Activated T-cell treated with anti-CD3 and anti-CD28 coated beads, Interleukin-2, amount 50 U/mL, for 24 hours (primary cell): ENCODE data around the gene CENATAC.
"Not testable (repeated sequence)": the region's sequence is repeated elsewhere in the genome, so short reads cannot be mapped to it uniquely, and the experiment has no call there.

Experiments used
- DNase-seq: peaks from one replicate; pipeline ENCODE4 v3.0.0-alpha.2; 2020
- H3K27ac Mint-ChIP-seq: 2 replicates; pipeline ENCODE4 v1.8.0; 2020; ENCODE audit warnings: mild to moderate bottlenecking, mixed read lengths
- H3K27me3 Mint-ChIP-seq: 2 replicates; pipeline ENCODE4 v1.8.0; 2020; ENCODE audit warnings: mixed read lengths
- H3K36me3 Mint-ChIP-seq: 2 replicates; pipeline ENCODE4 v1.8.0; 2020; ENCODE audit warnings: low read depth, mixed read lengths
- H3K4me1 Mint-ChIP-seq: 2 replicates; pipeline ENCODE4 v1.8.0; 2020; ENCODE audit warnings: low read depth, mixed read lengths
- H3K4me3 Mint-ChIP-seq: 2 replicates; pipeline ENCODE4 v1.8.0; 2020; ENCODE audit warnings: mild to moderate bottlenecking, moderate library complexity, mixed read lengths
- H3K9me3 Mint-ChIP-seq: 2 replicates; pipeline ENCODE4 v1.8.0; 2020; ENCODE audit warnings: mixed read lengths

Gene CENATAC

DNA sequence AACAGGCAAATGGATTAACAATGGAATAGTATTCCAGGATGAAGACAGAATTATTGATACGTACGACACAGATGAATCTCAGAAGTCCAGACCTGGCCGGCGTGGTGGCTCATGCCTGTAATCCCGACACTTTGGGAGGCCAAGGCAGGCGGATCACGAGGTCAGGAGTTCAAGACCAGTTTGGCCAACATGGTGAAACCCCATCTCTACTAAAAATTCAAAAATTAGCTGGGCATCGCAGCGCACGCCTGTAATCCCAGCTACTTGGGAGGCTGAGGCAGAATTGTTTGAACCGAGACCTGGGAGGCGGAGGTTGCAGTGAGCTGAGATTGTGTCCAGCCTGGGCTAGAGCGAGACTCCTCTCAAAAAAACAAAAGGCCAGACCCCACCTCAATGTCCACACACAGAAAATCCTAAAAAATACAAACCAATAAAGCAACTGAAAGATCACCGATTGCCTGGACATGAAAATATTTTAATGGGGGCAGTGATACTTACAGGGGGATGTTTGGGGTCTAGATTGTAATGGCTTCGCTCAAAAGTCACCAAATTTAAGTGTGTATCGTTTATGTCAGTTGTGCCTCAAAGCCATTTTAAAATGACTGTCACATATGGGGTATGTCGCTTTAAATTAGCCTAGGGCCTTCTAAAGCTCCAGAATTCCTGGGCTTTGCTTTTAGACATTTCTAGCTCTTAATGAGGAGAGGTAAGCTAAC lies 16.4 kb downstream of the CENATAC start:
- no peaks in the 10 kb centered on the region for H3K9me3 Mint-ChIP-seq
- peaks cover 35% of the 10 kb centered on the region for H3K4me1 Mint-ChIP-seq
- peaks cover 97% of the 10 kb centered on the region for H3K36me3 Mint-ChIP-seq
- peak overlapping the region; percentile 12 for H3K4me3 Mint-ChIP-seq
- no peak for DNase-seq
- H3K27ac Mint-ChIP-seq = peak overlapping the region; percentile 100
- no peaks in the 10 kb centered on the region for H3K27me3 Mint-ChIP-seq

DNA sequence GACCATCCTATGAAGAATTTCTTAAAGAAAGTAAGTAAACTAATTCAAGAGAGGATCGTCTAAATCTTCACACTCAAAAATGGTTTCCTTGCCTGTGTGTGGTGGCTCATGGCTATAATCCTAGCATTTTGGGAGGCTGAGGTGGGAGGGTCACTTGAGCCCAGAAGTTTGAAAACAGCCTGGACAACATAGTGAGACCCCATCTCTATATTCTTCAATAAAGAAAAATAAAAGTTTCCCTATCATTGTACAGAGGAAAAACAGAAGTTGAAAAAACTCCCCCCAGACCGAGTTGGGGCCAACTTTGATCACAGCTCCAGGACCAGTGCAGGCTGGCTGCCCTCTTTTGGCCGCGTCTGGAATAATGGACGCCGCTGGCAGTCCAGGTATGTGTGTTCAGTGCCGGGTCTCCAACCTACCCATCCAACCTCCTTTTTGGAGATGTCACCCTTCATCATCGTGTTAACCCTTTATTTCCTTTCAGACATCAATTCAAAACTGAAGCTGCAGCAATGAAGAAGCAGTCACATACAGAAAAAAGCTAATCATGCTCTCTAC lies 17.2 kb downstream of the CENATAC start:
- Mint-ChIP-seq H3K4me1 (peaks cover 41% of the 10 kb centered on the region), H3K4me3 (peak overlapping the region; percentile 95), H3K27me3 (no peaks in the 10 kb centered on the region), H3K36me3 (peaks cover 97% of the 10 kb centered on the region), H3K27ac (peak overlapping the region; percentile 100), H3K9me3 (no peaks in the 10 kb centered on the region)
- DNase-seq = no peak

- H3K36me3 Mint-ChIP-seq = peaks cover 97% of the 10 kb centered on the region
- peaks cover 50% of the 10 kb centered on the region for H3K4me1 Mint-ChIP-seq
- no peak for DNase-seq
- H3K4me3 Mint-ChIP-seq = peak overlapping the region; percentile 95
- H3K9me3 Mint-ChIP-seq = no peaks in the 10 kb centered on the region
- H3K27ac Mint-ChIP-seq = peak overlapping the region; percentile 100
- H3K27me3 Mint-ChIP-seq = no peaks in the 10 kb centered on the region
Observed at GRCh38 chr11:119016216-119017009, 18.5 kb downstream of the CENATAC start.

- DNase-seq, H3K27me3 Mint-ChIP-seq, H3K9me3 Mint-ChIP-seq: not testable (repeated sequence)
- Mint-ChIP-seq H3K4me3 (peak overlapping the region; percentile 95), H3K36me3 (peaks cover 99% of the 10 kb centered on the region), H3K4me1 (peaks cover 56% of the 10 kb centered on the region), H3K27ac (peak overlapping the region; percentile 100)
Observed at GRCh38 chr11:119017377-119017776, 19.4 kb downstream of the CENATAC start.

DNA sequence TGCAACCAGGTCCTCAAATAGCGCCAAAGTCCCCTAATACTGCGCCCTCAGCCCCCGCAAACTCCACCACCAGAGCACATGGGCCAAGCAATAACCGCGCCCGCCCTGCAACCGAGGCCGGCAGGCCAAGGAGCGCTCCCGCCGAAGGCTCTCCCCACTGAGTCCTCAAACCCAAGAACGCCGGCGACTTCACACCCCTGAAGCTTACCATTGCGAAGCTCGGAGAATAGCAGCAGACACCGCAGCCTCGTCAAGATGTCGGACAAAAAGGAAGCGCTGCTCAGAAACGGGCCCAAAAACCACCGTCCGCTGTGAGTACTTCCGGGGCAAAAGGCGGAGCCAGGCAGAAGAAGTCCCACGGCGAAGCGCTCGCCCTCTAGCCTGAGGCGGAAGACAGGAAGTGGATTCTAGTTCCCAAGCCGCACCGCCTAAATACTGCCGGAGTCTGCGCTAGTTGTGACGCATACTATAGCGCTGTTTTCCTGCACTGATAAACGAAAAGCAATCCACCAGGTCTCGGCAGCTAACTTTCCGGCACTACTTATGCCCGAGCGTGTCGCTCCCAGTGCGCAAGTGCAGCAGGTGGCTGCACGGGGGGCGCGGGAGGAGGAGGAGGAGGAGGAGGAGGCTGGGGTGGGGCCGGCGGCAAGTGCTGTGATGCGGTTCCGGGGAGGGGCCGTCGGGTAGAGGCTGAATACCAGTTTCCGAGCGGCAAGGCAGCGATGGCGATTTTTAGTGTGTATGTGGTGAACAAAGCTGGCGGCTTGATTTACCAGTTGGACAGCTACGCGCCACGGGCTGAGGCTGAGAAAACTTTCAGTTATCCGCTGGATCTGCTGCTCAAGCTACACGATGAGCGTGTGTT lies 20.4 kb downstream of the CENATAC start, which contains the start of the genes RPS25 and TRAPPC4:
Gene RPS25, minus strand, starts transcription at position 270 of the 865 bp plus-strand sequence. Its CDS starts 59 bp downstream, at position 211.
Gene TRAPPC4, plus strand, starts transcription at position 693 of the 865 bp plus-strand sequence. Its CDS starts 30 bp downstream, at position 723.
- Mint-ChIP-seq H3K27ac (peak within 1 kb of the TSS; percentile 100), H3K4me1 (peaks cover 59% of the 10 kb centered on the region), H3K27me3 (no peaks in the 10 kb centered on the region), H3K36me3 (peaks cover 96% of the 10 kb centered on the region), H3K4me3 (peak within 1 kb of the TSS; percentile 95), H3K9me3 (no peaks in the 10 kb centered on the region)
- DNase-seq = peak; percentile 94

- no peaks in the 10 kb centered on the region for H3K9me3 Mint-ChIP-seq
- H3K27me3 Mint-ChIP-seq = no peaks in the 10 kb centered on the region
- peaks cover 61% of the 10 kb centered on the region for H3K4me1 Mint-ChIP-seq
- DNase-seq = no peak
- H3K36me3 Mint-ChIP-seq = peaks cover 96% of the 10 kb centered on the region
- H3K27ac Mint-ChIP-seq = peak overlapping the region; percentile 100
- peak overlapping the region; percentile 95 for H3K4me3 Mint-ChIP-seq
Observed at GRCh38 chr11:119019996-119020395, 22.1 kb downstream of the CENATAC start.

- Mint-ChIP-seq H3K9me3 (no peaks in the 10 kb centered on the region), H3K27ac (peak overlapping the region; percentile 79), H3K4me3 (peak overlapping the region; percentile 95), H3K4me1 (peaks cover 44% of the 10 kb centered on the region), H3K36me3 (peaks cover 96% of the 10 kb centered on the region), H3K27me3 (no peaks in the 10 kb centered on the region)
- DNase-seq = no peak
Observed at GRCh38 chr11:119021631-119022030, 23.7 kb downstream of the CENATAC start.

DNA sequence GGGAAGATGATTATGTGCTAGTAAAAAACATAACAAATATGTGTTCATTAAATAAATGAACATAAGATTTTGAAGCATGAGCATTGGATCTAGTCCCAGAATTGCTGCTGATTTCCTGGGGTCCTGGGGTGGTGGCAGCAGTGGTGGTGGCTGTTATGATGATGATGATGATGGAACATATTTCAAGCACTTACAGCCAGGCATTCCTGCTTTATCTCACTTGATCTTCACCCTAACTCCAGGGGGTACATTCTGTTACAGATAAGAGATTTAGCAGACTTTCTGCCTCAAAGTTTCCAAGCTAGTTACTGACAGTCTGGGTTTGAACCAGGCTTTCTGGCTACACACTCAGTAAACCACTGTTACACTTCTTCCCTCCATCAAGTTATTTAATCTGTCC lies 25.8 kb downstream of the CENATAC start:
- H3K9me3 Mint-ChIP-seq = no peaks in the 10 kb centered on the region
- peaks cover 94% of the 10 kb centered on the region for H3K36me3 Mint-ChIP-seq
- H3K4me1 Mint-ChIP-seq = peaks cover 49% of the 10 kb centered on the region
- H3K27ac Mint-ChIP-seq = peak overlapping the region; percentile 62
- no peak for DNase-seq
- no peak overlapping the region for H3K4me3 Mint-ChIP-seq
- H3K27me3 Mint-ChIP-seq = no peaks in the 10 kb centered on the region

GRCh38 chr11:119024430-119025098 lies 26.6 kb downstream of the CENATAC start:
- no peak for DNase-seq
- H3K9me3 Mint-ChIP-seq = no peaks in the 10 kb centered on the region
- H3K36me3 Mint-ChIP-seq = peaks cover 95% of the 10 kb centered on the region
- peaks cover 56% of the 10 kb centered on the region for H3K4me1 Mint-ChIP-seq
- H3K27ac Mint-ChIP-seq = peak overlapping the region; percentile 63
- no peaks in the 10 kb centered on the region for H3K27me3 Mint-ChIP-seq
- no peak overlapping the region for H3K4me3 Mint-ChIP-seq

DNA sequence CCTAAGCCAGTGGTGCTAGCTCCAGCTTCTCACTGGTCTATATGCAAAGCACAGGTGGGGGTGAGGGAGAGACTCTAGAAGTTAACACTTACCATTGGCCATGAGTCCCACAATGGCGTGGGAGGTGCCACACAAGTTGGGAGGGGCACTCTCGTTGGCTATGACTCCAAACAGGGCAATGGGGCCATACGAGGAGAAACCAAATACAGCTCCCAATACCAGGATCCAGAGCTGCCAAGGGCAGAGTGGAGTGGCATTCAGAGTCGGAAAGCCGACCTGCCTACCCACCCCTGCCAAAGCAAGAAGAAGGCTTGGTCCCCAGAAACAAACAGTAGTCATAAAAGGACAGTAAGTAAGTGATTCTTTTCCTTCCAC lies 27.1 kb downstream of the CENATAC start:
- H3K9me3 Mint-ChIP-seq = no peaks in the 10 kb centered on the region
- peaks cover 55% of the 10 kb centered on the region for H3K4me1 Mint-ChIP-seq
- no peak overlapping the region for H3K4me3 Mint-ChIP-seq
- DNase-seq = no peak
- peaks cover 94% of the 10 kb centered on the region for H3K36me3 Mint-ChIP-seq
- H3K27me3 Mint-ChIP-seq = no peaks in the 10 kb centered on the region
- H3K27ac Mint-ChIP-seq = peak overlapping the region; percentile 63

DNA sequence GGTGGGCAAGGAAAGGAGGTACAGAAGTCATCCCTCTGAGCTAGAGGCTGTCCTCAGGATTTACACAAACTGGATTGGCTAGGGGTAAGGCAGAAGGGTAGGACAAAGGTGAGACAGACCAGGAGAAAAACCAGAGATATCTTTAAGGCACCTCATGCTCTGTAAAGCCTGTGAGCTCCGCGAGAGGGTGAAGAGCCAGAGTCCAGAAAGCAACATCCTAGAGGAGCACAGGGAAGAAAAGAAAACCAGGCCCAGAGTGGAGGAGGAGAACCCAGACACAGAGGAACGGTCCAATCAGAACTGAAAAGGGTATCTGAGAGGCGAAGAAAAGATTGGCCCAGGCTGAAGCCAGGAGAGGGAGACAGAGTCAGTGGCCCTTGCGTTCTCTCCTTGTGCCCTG lies 27.6 kb downstream of the CENATAC start:
- H3K36me3 Mint-ChIP-seq = peaks cover 91% of the 10 kb centered on the region
- DNase-seq = no peak
- no peaks in the 10 kb centered on the region for H3K9me3 Mint-ChIP-seq
- H3K4me3 Mint-ChIP-seq = no peak overlapping the region
- peak overlapping the region; percentile 63 for H3K27ac Mint-ChIP-seq
- H3K27me3 Mint-ChIP-seq = no peaks in the 10 kb centered on the region
- H3K4me1 Mint-ChIP-seq = peaks cover 51% of the 10 kb centered on the region

DNA sequence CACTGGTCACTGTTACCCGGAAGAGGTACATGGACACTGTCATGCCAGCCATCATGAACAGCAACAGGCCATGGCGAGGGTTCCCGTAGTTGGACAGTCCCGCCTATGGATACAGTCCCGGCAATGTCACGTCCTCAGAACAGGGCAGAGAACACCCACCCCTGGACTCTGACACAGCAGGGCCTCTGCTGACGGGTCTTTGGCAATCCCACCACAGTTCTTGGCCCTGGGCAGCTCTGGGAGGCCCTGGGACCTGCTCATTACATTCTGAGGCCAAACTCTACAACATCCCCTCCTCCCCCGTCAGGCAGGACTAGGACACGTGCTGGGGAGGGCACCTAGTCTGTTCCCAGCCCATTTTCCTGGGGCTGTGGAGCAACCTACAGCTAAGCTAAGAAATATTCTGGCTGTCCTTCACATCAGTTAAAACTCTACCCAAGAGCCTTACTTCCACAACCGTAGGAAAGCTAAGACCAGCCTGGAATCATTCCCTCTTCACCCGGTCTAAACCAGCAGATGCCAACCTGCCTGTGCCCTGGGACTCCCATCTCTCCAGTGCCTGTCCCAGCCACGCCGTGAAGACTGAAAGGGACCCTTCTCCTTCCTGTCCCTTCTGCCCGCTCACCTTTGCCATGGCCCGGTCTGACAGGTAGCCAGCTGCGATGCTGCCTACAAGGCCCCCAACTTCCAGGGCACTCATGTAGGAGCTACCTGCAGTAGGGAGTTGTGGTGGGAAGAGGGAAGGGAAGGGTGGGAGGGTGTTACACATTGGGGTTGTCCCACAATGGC lies 28.2 kb downstream of the CENATAC start:
- Mint-ChIP-seq H3K36me3 (peaks cover 86% of the 10 kb centered on the region), H3K9me3 (no peaks in the 10 kb centered on the region), H3K27ac (peak overlapping the region; percentile 63), H3K27me3 (no peaks in the 10 kb centered on the region), H3K4me3 (no peak overlapping the region), H3K4me1 (peaks cover 49% of the 10 kb centered on the region)
- no peak for DNase-seq

DNA sequence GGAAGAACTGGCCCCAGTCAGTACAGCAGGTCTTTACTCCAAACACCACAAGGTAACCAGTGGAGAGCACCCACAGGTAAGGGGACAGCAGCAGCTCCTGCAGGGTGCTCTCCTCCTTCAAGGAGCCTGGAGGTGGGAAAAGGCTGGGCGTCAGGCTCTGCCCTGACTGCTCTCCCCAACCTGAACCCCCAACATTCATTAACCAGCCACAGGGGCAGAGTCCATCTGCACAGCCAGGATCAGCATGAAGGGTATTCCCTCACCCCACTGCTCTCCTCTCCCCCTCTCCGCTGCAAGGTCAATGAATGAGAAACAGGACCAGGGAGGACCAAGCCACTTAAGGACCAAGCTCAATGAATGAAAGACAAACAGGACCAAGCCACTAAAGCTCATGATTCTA lies 29.0 kb downstream of the CENATAC start:
- H3K27ac Mint-ChIP-seq = no peak overlapping the region
- H3K4me3 Mint-ChIP-seq = no peak overlapping the region
- no peaks in the 10 kb centered on the region for H3K9me3 Mint-ChIP-seq
- no peaks in the 10 kb centered on the region for H3K27me3 Mint-ChIP-seq
- H3K36me3 Mint-ChIP-seq = peaks cover 78% of the 10 kb centered on the region
- peaks cover 44% of the 10 kb centered on the region for H3K4me1 Mint-ChIP-seq
- DNase-seq = no peak
